Raji (cell line): Measurements from ENCODE around the gene KCNIP1.

ENCODE experiments used
- POLR2A ChIP-seq: IDR thresholded peaks from 2 replicates; pipeline ENCODE4 v1.6.1; 2011; ENCODE audit warnings: low read depth, low read length, control low read depth; ENCODE audit not compliant: insufficient read depth

Gene KCNIP1

DNA sequence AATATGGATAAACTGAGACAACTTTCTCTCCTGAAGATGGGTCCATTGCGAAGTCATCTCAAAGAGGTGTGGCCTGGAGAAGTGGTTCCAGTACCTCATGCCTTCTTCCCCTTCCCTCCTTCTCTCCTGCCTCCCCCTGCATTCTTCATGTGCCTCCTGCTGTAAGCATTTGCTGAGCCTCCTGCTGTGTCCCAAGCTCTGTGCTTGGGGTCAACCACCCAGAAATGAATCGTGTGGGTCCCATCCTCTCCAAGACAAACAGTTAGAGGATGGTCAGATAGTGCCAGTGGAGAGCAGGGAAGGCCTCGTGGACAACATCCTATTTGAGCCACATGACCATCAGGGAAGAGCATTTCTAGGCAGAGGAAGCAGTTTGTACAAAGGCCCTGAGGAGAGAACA is 53.5 kb downstream of the KCNIP1 start:
- no peak for TF ChIP-seq POLR2A

GRCh38 chr5:170559296-170559695 is 55.5 kb downstream of the KCNIP1 start:
- no peak for TF ChIP-seq POLR2A

DNA sequence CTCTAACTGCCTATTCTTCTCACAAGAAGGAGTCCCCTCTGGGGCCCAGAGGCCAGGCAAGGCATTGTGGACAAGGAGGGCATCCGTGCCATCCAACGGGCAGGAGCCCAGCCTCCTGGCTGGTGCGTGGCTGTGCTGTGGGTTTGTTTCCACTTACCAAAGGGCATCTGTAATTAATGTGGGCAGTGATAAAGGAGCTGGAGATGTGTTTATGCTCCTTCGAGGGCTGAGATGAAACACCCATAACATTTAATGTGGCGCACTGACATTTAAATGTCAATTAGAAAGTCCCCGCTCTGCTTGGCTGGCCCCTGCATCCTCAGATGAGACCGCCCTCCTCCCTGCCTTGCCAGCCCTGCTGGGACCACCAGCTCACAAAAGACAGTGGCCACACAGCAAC is 57.1 kb downstream of the KCNIP1 start:
- no peak for TF ChIP-seq POLR2A

DNA sequence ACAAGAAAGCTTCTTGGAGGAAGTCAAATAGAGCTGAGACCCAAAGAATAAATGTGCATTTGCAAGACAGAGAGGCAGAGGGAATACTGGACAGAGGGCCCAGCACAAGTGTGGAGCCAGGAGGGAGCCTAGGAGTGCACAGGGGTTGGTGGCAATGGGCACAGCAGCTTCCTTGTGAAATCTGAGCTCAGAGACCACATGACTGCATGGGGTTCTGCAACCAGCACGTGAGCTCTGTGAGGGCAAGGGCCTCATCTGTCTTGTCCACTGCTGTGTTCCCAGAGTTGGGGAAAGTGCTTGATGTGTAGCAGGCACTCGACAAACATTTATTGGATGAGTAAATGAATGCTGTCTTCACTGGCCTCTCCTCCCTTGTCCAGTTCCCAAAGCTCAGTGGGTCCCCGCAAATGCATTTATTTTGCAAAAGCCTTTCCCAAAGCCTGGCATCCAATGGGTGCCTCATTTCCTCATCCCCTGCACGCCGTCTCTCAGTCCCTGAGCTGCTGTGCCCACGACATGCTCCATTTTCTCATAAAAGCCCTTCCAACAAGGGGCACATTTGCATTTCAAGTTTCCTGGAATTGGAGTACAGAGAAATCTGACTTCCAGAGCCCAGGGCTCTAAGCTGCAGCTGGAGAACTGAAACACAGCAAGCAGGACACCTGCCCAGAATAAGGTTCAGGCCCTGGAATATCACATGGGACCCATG is 58.5 kb downstream of the KCNIP1 start:
- no peak for TF ChIP-seq POLR2A

DNA sequence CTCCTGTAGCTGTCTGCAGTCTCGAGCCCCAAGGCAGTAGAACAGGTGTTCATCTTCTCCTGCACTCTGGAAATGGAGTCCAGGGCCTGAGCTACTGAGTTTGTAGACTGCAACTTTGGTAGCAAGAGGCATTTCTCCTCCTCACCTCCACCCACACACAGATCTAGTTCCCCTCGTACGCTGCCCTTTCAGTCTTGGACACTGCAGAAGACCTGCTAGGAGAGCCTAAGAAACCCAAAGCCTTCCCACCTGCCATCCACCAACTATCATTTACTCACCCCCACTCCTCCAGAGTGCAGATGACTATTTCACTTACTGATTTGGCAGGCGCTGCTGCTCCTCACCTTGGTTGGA is 59.0 kb downstream of the KCNIP1 start:
- no peak for TF ChIP-seq POLR2A

- no peak for TF ChIP-seq POLR2A
These were observed 60.2 kb downstream of the KCNIP1 start for GRCh38 chr5:170563824-170564567.

DNA sequence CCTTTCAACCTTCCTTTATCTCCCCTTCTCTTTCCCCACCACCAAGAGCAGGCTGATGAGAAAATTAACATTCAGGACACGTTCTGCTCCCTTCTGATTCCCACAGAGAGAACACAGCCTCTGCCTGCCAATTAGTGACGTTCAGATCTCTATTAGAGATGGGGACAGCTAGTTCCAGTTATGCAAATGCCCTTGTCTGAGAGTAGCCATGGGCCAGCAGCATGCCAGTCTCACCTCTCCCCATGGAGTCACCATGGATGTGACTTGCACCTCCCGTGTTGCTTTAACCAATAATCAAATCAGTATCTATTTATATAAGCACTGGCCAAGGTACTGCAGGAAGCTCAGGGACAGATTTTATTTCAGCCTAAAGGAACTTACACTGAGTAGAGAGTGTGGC is 61.3 kb downstream of the KCNIP1 start:
- TF ChIP-seq POLR2A: no peak

- TF ChIP-seq POLR2A: no peak
These were observed 65.3 kb downstream of the KCNIP1 start for GRCh38 chr5:170569101-170569500.

DNA sequence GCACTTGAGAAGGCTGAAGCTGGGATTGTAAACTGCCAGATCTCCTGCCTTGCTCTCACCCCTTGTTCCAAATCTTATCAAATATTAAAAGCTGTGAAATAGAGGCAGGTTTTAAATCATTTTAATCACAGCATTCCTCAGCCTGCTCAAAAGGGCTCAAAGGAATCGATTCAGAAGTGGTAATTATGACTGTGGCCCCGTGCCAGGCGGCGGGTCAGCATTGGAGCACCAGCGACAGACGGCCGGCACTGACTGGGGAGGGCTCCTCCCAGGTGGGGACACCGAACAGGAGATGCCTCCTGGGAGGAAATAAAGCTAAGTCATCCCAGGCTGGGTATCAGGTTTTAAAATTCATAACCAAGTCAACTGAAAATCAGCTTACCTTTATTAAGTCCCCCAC is 66.7 kb downstream of the KCNIP1 start:
- TF ChIP-seq POLR2A: no peak

GRCh38 chr5:170571281-170571731 is 67.5 kb downstream of the KCNIP1 start:
- TF ChIP-seq POLR2A: no peak

DNA sequence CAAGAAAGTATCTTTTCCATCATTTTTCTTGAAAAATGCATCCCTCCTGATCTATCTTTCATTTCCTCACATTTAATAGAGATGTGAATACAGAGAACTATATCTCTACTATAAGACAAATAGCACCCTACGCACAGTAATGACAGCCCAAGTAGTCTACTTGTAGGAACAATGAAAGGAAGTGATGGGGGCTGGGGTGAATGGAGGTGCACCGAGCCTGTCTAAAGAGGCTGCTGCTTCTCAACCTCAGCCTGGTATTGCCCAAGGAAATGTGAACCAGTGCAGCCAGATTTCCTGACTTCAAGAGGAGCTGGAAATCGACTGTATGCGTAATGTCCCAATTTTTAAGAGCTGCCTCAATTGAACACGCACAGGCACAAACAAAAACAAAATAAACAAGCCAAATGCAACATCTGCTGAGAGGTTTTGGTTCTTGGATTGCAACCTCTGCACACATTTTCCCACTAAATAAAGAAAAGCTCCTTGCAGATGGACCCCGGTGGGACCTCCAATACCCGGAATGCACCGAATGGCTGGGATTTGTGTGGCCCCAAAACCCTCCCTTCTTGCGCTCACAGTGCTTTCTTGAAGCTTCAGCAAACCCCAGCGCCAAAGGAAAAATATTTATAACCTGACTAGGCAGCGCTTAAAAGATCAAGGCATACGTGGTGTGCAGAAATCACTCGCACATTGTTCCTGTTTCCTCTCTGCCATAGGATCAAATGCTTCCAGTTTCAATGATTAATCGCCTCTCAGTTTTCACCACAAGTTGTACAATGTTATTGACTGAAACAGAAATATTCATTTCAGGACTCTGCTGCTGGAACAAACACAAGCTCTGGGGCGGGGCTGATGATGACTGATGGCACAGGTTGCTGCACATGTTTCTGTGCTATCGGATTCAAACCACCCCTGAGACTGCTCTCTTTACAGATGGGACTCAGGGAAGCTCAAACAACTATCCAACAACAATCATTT is 68.3 kb downstream of the KCNIP1 start:
- TF ChIP-seq POLR2A: no peak

DNA sequence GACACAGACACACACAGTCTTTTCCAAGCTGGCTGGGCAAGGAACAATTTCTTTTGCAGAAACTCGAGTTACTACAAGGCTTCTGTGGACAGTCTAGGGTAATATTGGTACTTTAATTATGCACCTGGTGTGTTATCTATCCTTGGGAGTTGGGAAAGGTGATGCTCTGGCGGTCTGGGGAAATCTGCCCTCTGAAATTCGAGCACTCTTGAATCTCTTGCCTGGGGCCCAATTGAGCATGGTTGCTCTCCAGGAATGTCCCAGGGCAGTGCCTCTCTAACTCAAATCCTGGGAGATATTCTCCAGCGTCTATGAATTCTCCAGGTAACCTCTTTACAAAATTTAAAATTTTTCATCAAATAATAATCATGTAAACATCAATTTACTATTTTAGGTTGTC is 69.3 kb downstream of the KCNIP1 start:
- no peak for TF ChIP-seq POLR2A

GRCh38 chr5:170573660-170574059 is 69.8 kb downstream of the KCNIP1 start:
- TF ChIP-seq POLR2A: no peak

GRCh38 chr5:170576602-170577535 is 73.0 kb downstream of the KCNIP1 start:
- TF ChIP-seq POLR2A: no peak
